HCT116 (cell line): ENCODE results near the gene TACC3. TPM values are rescaled to one million over a fixed set of nuclear protein-coding genes. Genes with fewer than 3 reads are reported as not detected.

Experiments used
- ATAC-seq: fragments of 200-7000 bp; cut with Tn5 transposase; 2 replicates; pipeline ENCODE4 v1.9.1; 2020; ENCODE audit warnings: mild to moderate bottlenecking, moderate library complexity
- BruUV-seq: library from RNA; stranded (reverse); fragments of 400-500 nt; replicated peaks from 2 replicates; lab custom pipeline; 2021; lab: Mats Ljungman, UMichigan
- CTCF ChIA-PET: fragments of 300-600 bp; sonication (Branson Sonifier 250); formaldehyde crosslinking; loops from one replicate; lab custom pipeline; 2021; ENCODE audit warnings: antibody characterized with exemption; lab: Charles Lee
- POLR2A ChIA-PET: fragments of 300-600, 350-600 bp; sonication (Branson Sonifier 250); formaldehyde crosslinking; loops from one replicate; lab custom pipeline; 2021; ENCODE audit warnings: antibody characterized with exemption; lab: Charles Lee
- RAD21 ChIA-PET, 2 experiments: fragments of 300-600 bp; sonication (Branson Sonifier 250); formaldehyde crosslinking; loops; one replicate each; lab custom pipeline; 2023; ENCODE audit warnings: low total read pairs in 2 of 2; ENCODE audit not compliant: uncharacterized antibody in 2 of 2, unreplicated experiment in 2 of 2, low non-redundant PET in 1 of 2; lab: Charles Lee
- DNase-seq: peaks from one replicate; pipeline ENCODE4 v3.0.0-alpha.2; 2010; ENCODE audit warnings: low read depth, low spot score
- H2AFZ ChIP-seq: fragments of 200-600 bp; shearing (Covaris generic), sonication (generic); 2 replicates; pipeline ENCODE4 v1.6.1; 2017; ENCODE audit warnings: low read depth, mixed run types, mixed read lengths, antibody characterized with exemption, low read length; ENCODE audit not compliant: poor library complexity, severe bottlenecking
- H3K27ac ChIP-seq: 2 replicates; pipeline ENCODE4 v1.5.1; 2012; ENCODE audit warnings: low read depth, low read length
- H3K27me3 ChIP-seq: fragments of 200-600 bp; sonication (generic); 2 replicates; pipeline ENCODE4 v1.6.1; 2016; ENCODE audit warnings: mixed run types, low read length, mixed read lengths; ENCODE audit not compliant: insufficient read depth
- H3K36me3 ChIP-seq, 2 experiments: fragments of 200-500 bp in 1 of 2; fragments of 200-600 bp in 1 of 2; sonication (Bioruptor generic) in 1 of 2; sonication (generic) in 1 of 2; 2 replicates each; pipeline versions ENCODE4 v1.5.1 to v1.6.1; 2014 to 2016; ENCODE audit warnings: low read length in 2 of 2, inconsistent platforms in 1 of 2, mixed read lengths in 1 of 2, mixed run types in 1 of 2; ENCODE audit not compliant: insufficient read depth in 2 of 2, control insufficient read depth in 1 of 2
- H3K4me1 ChIP-seq, 2 experiments: fragments of 200-600 bp in 1 of 2; sonication (generic) in 1 of 2; 2 replicates each; pipeline versions ENCODE4 v1.5.1 to v1.6.1; 2012 to 2017; ENCODE audit warnings: low read length in 2 of 2, inconsistent platforms in 1 of 2, mild to moderate bottlenecking in 1 of 2, mixed read lengths in 1 of 2, mixed run types in 1 of 2, moderate library complexity in 1 of 2; ENCODE audit not compliant: insufficient read depth in 2 of 2, control insufficient read depth in 1 of 2
- H3K4me2 ChIP-seq: fragments of 200-600 bp; sonication (generic); 2 replicates; pipeline ENCODE4 v1.6.1; 2017; ENCODE audit warnings: mixed run types, low read length, mixed read lengths
- H3K4me3 ChIP-seq, 2 experiments: fragments of 200-600 bp in 1 of 2; sonication (generic) in 1 of 2; replicated peaks in 1 of 2; 2 replicates each; pipeline ENCODE4 v1.5.1; 2011 to 2016; ENCODE audit warnings: low read length in 2 of 2, control low read depth in 1 of 2, low read depth in 1 of 2, mild to moderate bottlenecking in 1 of 2, mixed read lengths in 1 of 2, mixed run types in 1 of 2
- H3K79me2 ChIP-seq: fragments of 200-600 bp; sonication (generic); 2 replicates; pipeline ENCODE4 v1.6.1; 2017; ENCODE audit warnings: mild to moderate bottlenecking, mixed run types, low read length, moderate library complexity, mixed read lengths; ENCODE audit not compliant: insufficient read depth
- H3K9ac ChIP-seq: fragments of 200-600 bp; sonication (generic); 2 replicates; pipeline ENCODE4 v1.6.1; 2016; ENCODE audit warnings: low read length, mixed read lengths
- H3K9me2 ChIP-seq: fragments of 200-600 bp; sonication (generic), shearing (Covaris generic); 2 replicates; pipeline ENCODE4 v1.6.1; 2017; ENCODE audit warnings: mixed run types, mild to moderate bottlenecking, moderate library complexity; ENCODE audit not compliant: insufficient read depth
- H3K9me3 ChIP-seq, 2 experiments: fragments of 200-500 bp in 1 of 2; fragments of 200-600 bp in 1 of 2; sonication (Bioruptor generic) in 1 of 2; sonication (generic) in 1 of 2; 2 replicates each; pipeline ENCODE4 v1.6.1; 2014 to 2017; ENCODE audit warnings: low read length in 2 of 2, mixed read lengths in 2 of 2, inconsistent platforms in 1 of 2, low read depth in 1 of 2, mild to moderate bottlenecking in 1 of 2, mixed run types in 1 of 2, moderate library complexity in 1 of 2; ENCODE audit not compliant: control insufficient read depth in 1 of 2, insufficient read depth in 1 of 2
- H4K20me1 ChIP-seq: fragments of 200-600 bp; sonication (generic), shearing (Covaris generic); 2 replicates; pipeline ENCODE4 v1.6.1; 2017; ENCODE audit warnings: mixed run types, mild to moderate bottlenecking, moderate library complexity; ENCODE audit not compliant: insufficient read depth
- CEBPB ChIP-seq: IDR thresholded peaks from 2 replicates; pipeline ENCODE4 v1.6.1; 2012; ENCODE audit warnings: low read depth
- EGR1 ChIP-seq: IDR thresholded peaks from 2 replicates; pipeline ENCODE4 v1.6.1; 2012; ENCODE audit warnings: low read depth
- ELF1 ChIP-seq: IDR thresholded peaks from 2 replicates; pipeline ENCODE4 v1.6.1; 2012; ENCODE audit warnings: low read depth, borderline replicate concordance
- EZH2 ChIP-seq: fragments of 200-600 bp; sonication (generic); IDR thresholded peaks from 2 replicates; pipeline ENCODE4 v1.6.1; 2017; ENCODE audit warnings: antibody characterized with exemption, mixed run types
- EZH2phosphoT487 ChIP-seq: fragments of 200-600 bp; IDR thresholded peaks from 2 replicates; pipeline ENCODE4 v1.6.1; 2018; ENCODE audit warnings: antibody characterized with exemption, borderline replicate concordance
- JUND ChIP-seq: IDR thresholded peaks from 2 replicates; pipeline ENCODE4 v1.6.1; 2012
- POLR2A ChIP-seq: IDR thresholded peaks from 2 replicates; pipeline ENCODE4 v1.7.0; 2011; ENCODE audit warnings: borderline replicate concordance; ENCODE audit not compliant: insufficient read depth, insufficient read length; ENCODE audit errors: extremely low read depth
- RAD21 ChIP-seq: IDR thresholded peaks from 2 replicates; pipeline ENCODE4 v1.6.1; 2012; ENCODE audit warnings: low read depth, mild to moderate bottlenecking
- SP1 ChIP-seq: IDR thresholded peaks from 2 replicates; pipeline ENCODE4 v1.6.1; 2012; ENCODE audit warnings: low read depth
- YY1 ChIP-seq: IDR thresholded peaks from 2 replicates; pipeline ENCODE4 v1.6.1; 2011; ENCODE audit warnings: low read length, low read depth, moderate library complexity, mild to moderate bottlenecking; ENCODE audit not compliant: insufficient replicate concordance; ENCODE audit errors: extremely low read depth
- ZFX ChIP-seq: fragments of 450-650 bp; IDR thresholded peaks from 2 replicates; pipeline ENCODE4 v1.6.1; 2017
- intact Hi-C: fragments of 100-400 bp; cut with micrococcal nuclease; formaldehyde crosslinking; loops from 2 replicates; pipeline ENCODE4 v1.10.0; 2022
- total RNA-seq: library from RNA; stranded (reverse); gene quantifications from one replicate; pipeline ENCODE4 v1.2.1, GENCODE V29; 2021; ENCODE audit not compliant: unreplicated experiment
- TF ChIP-seq, protein P1 (sequence below): IDR thresholded peaks from 2 replicates; pipeline ENCODE4 v1.6.1; 2011; ENCODE audit warnings: mild to moderate bottlenecking, low read length, moderate library complexity; ENCODE audit not compliant: insufficient replicate concordance; ENCODE audit errors: extremely low read depth
- TF ChIP-seq, protein P2 (sequence below): IDR thresholded peaks from 2 replicates; pipeline ENCODE4 v1.6.1; 2012; ENCODE audit warnings: low read depth
- TF ChIP-seq, protein P3 (sequence below): IDR thresholded peaks from 2 replicates; pipeline ENCODE4 v1.6.1; 2012

Gene TACC3
- total RNA-seq, 1 experiment from 2014 or later, result 106 TPM

DNA sequence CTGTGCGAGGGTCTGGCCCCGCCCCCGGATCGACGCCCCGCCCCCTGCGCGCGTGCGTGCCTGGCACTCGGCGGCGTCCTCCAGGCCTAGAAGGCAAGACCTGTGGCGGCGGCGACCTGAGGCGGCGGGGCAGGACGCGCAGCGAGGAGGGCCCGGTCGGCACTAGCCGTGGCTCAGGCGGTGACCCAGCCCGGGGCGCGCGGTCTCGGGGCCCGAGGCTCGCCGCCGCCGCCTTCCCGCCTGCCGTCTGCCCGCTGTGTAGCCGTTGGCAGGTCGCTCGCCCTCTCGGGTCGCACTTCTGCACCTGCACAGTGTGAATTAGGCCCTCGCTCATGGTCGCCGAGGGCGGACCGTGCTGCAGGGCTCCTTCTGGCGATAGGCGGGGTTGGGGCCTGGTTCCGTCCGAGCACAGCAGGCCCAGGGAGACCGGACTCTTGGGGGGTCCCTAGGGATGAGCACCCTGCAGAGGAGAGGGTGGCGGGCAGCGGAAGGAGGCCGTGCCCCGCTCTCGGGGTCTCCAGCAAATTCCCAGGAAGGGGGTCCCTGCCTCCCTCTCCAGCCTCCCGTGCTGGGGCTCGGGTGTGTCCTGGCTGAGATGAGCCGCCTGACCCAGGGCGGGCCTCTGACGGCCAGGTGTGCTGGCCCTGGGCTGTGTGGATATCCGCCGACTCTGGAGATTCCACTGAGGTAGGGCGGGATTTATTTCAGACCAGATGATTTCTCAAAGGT, 36.7 kb upstream of the TACC3 start (continued):
- TF ChIP-seq, protein P1, sequence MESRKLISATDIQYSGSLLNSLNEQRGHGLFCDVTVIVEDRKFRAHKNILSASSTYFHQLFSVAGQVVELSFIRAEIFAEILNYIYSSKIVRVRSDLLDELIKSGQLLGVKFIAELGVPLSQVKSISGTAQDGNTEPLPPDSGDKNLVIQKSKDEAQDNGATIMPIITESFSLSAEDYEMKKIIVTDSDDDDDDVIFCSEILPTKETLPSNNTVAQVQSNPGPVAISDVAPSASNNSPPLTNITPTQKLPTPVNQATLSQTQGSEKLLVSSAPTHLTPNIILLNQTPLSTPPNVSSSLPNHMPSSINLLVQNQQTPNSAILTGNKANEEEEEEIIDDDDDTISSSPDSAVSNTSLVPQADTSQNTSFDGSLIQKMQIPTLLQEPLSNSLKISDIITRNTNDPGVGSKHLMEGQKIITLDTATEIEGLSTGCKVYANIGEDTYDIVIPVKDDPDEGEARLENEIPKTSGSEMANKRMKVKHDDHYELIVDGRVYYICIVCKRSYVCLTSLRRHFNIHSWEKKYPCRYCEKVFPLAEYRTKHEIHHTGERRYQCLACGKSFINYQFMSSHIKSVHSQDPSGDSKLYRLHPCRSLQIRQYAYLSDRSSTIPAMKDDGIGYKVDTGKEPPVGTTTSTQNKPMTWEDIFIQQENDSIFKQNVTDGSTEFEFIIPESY, result no peak
- TF ChIP-seq ZFX (peak; percentile 60; the same call in 1 of the 2 replicates), EZH2phosphoT487 (no peak)

DNA sequence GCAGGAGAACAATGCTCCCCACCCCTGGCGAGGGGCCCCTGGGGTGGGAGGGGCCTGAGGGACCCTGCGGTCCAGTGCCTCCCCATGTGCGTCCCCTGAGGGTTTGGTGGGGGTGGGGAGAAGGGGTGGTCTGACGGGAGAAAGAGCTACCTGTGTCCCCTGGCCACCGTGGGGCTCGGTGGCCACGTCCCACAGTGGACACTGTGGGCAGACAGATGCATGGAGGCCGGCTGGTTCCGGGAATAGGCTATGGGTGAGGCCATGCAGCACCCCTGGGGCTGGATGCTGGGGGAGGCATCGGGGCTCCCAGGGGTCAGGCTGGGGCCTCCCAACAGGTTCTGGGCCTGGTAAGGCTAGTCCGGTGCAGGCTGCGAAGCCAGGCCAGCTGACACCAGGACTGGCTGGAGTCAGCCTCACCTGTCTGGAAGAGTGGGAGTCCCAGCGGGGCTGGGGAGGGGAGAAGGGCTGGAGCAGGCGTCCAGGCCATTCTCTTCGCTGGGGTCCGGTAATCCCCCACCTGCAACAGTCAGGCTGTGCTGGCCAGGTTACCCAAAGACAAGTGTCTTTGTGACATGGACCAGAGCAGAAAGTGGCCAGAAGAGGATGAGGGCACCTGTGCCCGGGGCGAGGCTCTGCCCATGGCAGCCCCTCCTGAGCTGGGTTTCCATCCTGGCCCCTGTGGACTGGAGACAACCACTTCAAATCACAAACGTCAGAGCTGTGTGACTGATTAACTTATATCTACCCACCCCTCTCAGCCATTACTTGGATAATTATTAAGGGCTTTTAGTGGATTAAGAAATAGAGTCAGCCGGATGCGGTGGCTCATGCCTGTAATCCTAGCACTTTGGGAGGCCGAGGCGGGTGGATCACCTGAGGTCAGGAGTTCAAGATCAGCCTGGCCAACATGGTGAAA, 35.8 kb upstream of the TACC3 start:
- peaks cover 8 to 23% of the 10 kb centered on the region in 2 experiments; a peak in 3 of 4 replicates for H3K4me1 ChIP-seq
- no peak overlapping the region for H2AFZ ChIP-seq
- no peaks in the 10 kb centered on the region for H3K9me3 ChIP-seq
- H3K9ac ChIP-seq, result peak overlapping the region; percentile 67
- ATAC-seq (no peak), DNase-seq (no peak)
- peaks cover under 1 to 2% of the 10 kb centered on the region in 2 experiments; a peak in 2 of 4 replicates for H3K36me3 ChIP-seq
- H3K4me3 ChIP-seq, result peak overlapping the region; percentile 53 to 63
- CTCF ChIA-PET, result no interaction called here
- RAD21 ChIA-PET, result no interaction called here
- H3K27ac ChIP-seq, result peak overlapping the region; percentile 70; the same call in 1 of the 2 replicates
- no peaks in the 10 kb centered on the region for H3K27me3 ChIP-seq
- no peaks in the 10 kb centered on the region for H4K20me1 ChIP-seq
- POLR2A ChIA-PET, result no interaction called here
- peak overlapping the region; percentile 90 for H3K4me2 ChIP-seq
- H3K9me2 ChIP-seq, result no peaks in the 10 kb centered on the region
- no TSS peak for BruUV-seq
- intact Hi-C loops, result no loop called here
- H3K79me2 ChIP-seq, result no peaks in the 10 kb centered on the region
- TF ChIP-seq, protein P1, result no peak
- no peak for TF ChIP-seq ELF1
- TF ChIP-seq YY1, result no peak
- TF ChIP-seq, protein P2, sequence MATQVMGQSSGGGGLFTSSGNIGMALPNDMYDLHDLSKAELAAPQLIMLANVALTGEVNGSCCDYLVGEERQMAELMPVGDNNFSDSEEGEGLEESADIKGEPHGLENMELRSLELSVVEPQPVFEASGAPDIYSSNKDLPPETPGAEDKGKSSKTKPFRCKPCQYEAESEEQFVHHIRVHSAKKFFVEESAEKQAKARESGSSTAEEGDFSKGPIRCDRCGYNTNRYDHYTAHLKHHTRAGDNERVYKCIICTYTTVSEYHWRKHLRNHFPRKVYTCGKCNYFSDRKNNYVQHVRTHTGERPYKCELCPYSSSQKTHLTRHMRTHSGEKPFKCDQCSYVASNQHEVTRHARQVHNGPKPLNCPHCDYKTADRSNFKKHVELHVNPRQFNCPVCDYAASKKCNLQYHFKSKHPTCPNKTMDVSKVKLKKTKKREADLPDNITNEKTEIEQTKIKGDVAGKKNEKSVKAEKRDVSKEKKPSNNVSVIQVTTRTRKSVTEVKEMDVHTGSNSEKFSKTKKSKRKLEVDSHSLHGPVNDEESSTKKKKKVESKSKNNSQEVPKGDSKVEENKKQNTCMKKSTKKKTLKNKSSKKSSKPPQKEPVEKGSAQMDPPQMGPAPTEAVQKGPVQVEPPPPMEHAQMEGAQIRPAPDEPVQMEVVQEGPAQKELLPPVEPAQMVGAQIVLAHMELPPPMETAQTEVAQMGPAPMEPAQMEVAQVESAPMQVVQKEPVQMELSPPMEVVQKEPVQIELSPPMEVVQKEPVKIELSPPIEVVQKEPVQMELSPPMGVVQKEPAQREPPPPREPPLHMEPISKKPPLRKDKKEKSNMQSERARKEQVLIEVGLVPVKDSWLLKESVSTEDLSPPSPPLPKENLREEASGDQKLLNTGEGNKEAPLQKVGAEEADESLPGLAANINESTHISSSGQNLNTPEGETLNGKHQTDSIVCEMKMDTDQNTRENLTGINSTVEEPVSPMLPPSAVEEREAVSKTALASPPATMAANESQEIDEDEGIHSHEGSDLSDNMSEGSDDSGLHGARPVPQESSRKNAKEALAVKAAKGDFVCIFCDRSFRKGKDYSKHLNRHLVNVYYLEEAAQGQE, result no peak
- TF ChIP-seq EZH2, result no peak
- no peak for TF ChIP-seq CEBPB
- TF ChIP-seq, protein P3, sequence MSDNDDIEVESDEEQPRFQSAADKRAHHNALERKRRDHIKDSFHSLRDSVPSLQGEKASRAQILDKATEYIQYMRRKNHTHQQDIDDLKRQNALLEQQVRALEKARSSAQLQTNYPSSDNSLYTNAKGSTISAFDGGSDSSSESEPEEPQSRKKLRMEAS, result no peak
- TF ChIP-seq ZFX, result no peak
- TF ChIP-seq EZH2phosphoT487, result no peak
- TF ChIP-seq EGR1, result no peak
- TF ChIP-seq SP1, result no peak
- TF ChIP-seq JUND, result no peak
- TF ChIP-seq POLR2A, result no peak
- TF ChIP-seq RAD21, result no peak
